Measurements from ENCODE around the gene MYO9A.

Gene MYO9A

GRCh38 chr15:71784719-71785118, 333.2 kb downstream of the MYO9A start:
- no peak overlapping the region for H3K27ac ChIP-seq (replicated peaks)
- H3K27me3 ChIP-seq (ENCODE audit: insufficient read depth, poor library complexity, severe bottlenecking), result no peaks in the 10 kb centered on the region
- TF ChIP-seq CTCF (IDR thresholded peaks at IDR 0.05; ENCODE audit: insufficient read depth, low read length), result peak; percentile 7
- no peak for TF ChIP-seq REST (IDR thresholded peaks at IDR 0.05; ENCODE audit: insufficient replicate concordance, low read depth)
- DNase-seq (ENCODE audit: low read depth in 1 of 2, low spot score in 1 of 2), result no peak
- no peak overlapping the region for H3K4me3 ChIP-seq (replicated peaks; ENCODE audit: insufficient read depth, low read length)

GRCh38 chr15:71782422-71783165, 335.4 kb downstream of the MYO9A start:
- Histone ChIP-seq H3K4me3 (replicated peaks; ENCODE audit: insufficient read depth, low read length) (no peak overlapping the region), H3K27me3 (ENCODE audit: insufficient read depth, poor library complexity, severe bottlenecking) (no peaks in the 10 kb centered on the region), H3K27ac (replicated peaks) (no peak overlapping the region)
- no peak for TF ChIP-seq REST (IDR thresholded peaks at IDR 0.05; ENCODE audit: insufficient replicate concordance, low read depth)
- no peak for TF ChIP-seq POLR2AphosphoS5 (IDR thresholded peaks at IDR 0.05; ENCODE audit: low read depth)
- TF ChIP-seq GABPA (IDR thresholded peaks at IDR 0.05; ENCODE audit: low read depth), result no peak
- TF ChIP-seq SPI1 (IDR thresholded peaks at IDR 0.05; ENCODE audit: borderline replicate concordance, low read depth), result no peak
- TF ChIP-seq CTCF (IDR thresholded peaks at IDR 0.05; ENCODE audit: insufficient read depth, low read length), result no peak
- DNase-seq (ENCODE audit: low read depth in 1 of 2, low spot score in 1 of 2), result no peak

- DNase-seq (ENCODE audit: low read depth in 1 of 2, low spot score in 1 of 2), result no peak
- Histone ChIP-seq H3K27ac (replicated peaks) (no peak overlapping the region), H3K4me3 (replicated peaks; ENCODE audit: insufficient read depth, low read length) (no peak overlapping the region), H3K27me3 (ENCODE audit: insufficient read depth, poor library complexity, severe bottlenecking) (no peaks in the 10 kb centered on the region)
- TF ChIP-seq REST (IDR thresholded peaks at IDR 0.05; ENCODE audit: insufficient replicate concordance, low read depth) (no peak), POLR2AphosphoS5 (IDR thresholded peaks at IDR 0.05; ENCODE audit: low read depth) (no peak), CTCF (IDR thresholded peaks at IDR 0.05; ENCODE audit: insufficient read depth, low read length) (no peak), SPI1 (IDR thresholded peaks at IDR 0.05; ENCODE audit: borderline replicate concordance, low read depth) (no peak), GABPA (IDR thresholded peaks at IDR 0.05; ENCODE audit: low read depth) (no peak)
These were observed 336.0 kb downstream of the MYO9A start for GRCh38 chr15:71781965-71782265.
